Peyer's patch (tissue), 4 donors: ENCODE data around the gene PPOX. TPM values are rescaled to one million over a fixed set of nuclear protein-coding genes. Genes with fewer than 3 reads are reported as not detected.
A peak's percentile ranks its signal among the peaks of the same experiment; 100 is the strongest.

Experiments
- DNase-seq, 3 donors: peaks; one replicate each; pipeline ENCODE4 v3.0.0-alpha.2; 2017 to 2019
- H3K27ac ChIP-seq, 4 donors: fragments of 200-600 bp; sonication (generic); one replicate each; pipeline ENCODE4 v1.5.1; 2016 to 2019
- H3K27me3 ChIP-seq, 2 donors: fragments of 200-600 bp; sonication (generic); one replicate each; pipeline ENCODE4 v1.5.1; 2019
- H3K36me3 ChIP-seq, 3 donors: fragments of 200-600 bp; sonication (generic); one replicate each; pipeline ENCODE4 v1.5.1; 2016 to 2019
- H3K4me1 ChIP-seq, 4 donors: fragments of 200-600 bp; sonication (generic); one replicate each; pipeline ENCODE4 v1.5.1; 2016 to 2019
- H3K4me3 ChIP-seq, 4 donors: fragments of 200-600 bp; sonication (generic); 1 replicate in 3 of 4; 2 replicates in 1 of 4; pipeline ENCODE4 v1.5.1; 2016 to 2019; ENCODE audit warnings: mild to moderate bottlenecking in 1 of 4
- H3K9me3 ChIP-seq, 4 donors: fragments of 200-600 bp; sonication (generic); one replicate each; pipeline ENCODE4 v1.5.1; 2016 to 2019; ENCODE audit warnings: mild to moderate bottlenecking in 1 of 4
- POLR2A ChIP-seq, 2 donors: fragments of 450-650 bp; IDR thresholded peaks; one replicate each; pipeline ENCODE4 v1.5.1; 2017; ENCODE audit warnings: antibody characterized with exemption in 2 of 2, mild to moderate bottlenecking in 2 of 2, moderate library complexity in 2 of 2
- total RNA-seq, 4 donors: library from RNA; depleted of rRNA; stranded (reverse); fragments of >200 nt; gene quantifications; one replicate each; pipeline ENCODE4 v1.1.0, GENCODE V29; 2016
- TF ChIP-seq, protein P1 (sequence below), 6 experiments: fragments of 450-650 bp in 4 of 6; fragments of 200-600 bp in 2 of 6; sonication (generic) in 1 of 6; IDR thresholded peaks; one replicate each; pipeline ENCODE4 v1.5.1; 2017 to 2019; ENCODE audit warnings: antibody characterized with exemption in 6 of 6, mild to moderate bottlenecking in 3 of 6, moderate library complexity in 1 of 6

PPOX gene
- total RNA-seq, 4 donors from 2014 or later = 9.5 to 38.0 (median 20.9) TPM

DNA sequence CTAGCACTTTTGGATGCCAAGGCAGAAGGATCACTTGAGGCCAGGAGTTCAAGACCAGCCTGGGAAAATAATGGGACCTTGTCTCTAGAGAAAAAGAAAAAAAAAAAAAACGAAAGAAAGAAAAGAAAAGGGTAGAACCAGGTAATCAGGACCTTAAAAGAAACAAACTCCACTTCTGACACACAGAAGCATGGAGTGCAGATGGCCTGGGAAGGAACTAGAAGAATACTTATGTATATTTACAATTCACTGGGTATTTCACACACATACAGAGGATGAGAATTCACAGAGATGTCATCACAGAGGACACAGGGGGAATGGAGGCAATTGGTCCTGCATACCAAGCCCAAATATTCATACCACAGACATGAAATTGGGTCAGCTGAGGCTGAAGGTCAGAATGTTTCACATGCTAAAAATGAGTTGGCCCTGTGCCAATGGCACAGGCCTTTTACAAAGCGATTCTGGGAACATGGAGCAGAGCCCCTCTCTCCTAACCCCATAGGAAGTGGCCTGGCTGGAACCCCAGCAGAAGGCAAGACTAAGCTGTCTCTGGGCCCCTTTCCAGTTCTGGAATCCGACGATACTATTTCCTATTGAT lies 6.7 kb downstream of the PPOX start:
- Histone ChIP-seq H3K4me3 (no peak overlapping the region), H3K4me1 (peaks cover 3 to 26% (median 8%) of the 10 kb centered on the region in 4 donors), H3K27me3 (no peaks in the 10 kb centered on the region), H3K9me3 (no peaks in the 10 kb centered on the region), H3K27ac (peak overlapping the region in 1 of 4 donors; percentile 47), H3K36me3 (peaks cover 0 to 59% (median 0%) of the 10 kb centered on the region in 3 donors)
- no peak for DNase-seq
- TF ChIP-seq POLR2A (IDR thresholded peaks at IDR 0.05) = no peak
- TF ChIP-seq, protein P1, sequence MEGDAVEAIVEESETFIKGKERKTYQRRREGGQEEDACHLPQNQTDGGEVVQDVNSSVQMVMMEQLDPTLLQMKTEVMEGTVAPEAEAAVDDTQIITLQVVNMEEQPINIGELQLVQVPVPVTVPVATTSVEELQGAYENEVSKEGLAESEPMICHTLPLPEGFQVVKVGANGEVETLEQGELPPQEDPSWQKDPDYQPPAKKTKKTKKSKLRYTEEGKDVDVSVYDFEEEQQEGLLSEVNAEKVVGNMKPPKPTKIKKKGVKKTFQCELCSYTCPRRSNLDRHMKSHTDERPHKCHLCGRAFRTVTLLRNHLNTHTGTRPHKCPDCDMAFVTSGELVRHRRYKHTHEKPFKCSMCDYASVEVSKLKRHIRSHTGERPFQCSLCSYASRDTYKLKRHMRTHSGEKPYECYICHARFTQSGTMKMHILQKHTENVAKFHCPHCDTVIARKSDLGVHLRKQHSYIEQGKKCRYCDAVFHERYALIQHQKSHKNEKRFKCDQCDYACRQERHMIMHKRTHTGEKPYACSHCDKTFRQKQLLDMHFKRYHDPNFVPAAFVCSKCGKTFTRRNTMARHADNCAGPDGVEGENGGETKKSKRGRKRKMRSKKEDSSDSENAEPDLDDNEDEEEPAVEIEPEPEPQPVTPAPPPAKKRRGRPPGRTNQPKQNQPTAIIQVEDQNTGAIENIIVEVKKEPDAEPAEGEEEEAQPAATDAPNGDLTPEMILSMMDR (IDR thresholded peaks at IDR 0.05) = no peak

DNA sequence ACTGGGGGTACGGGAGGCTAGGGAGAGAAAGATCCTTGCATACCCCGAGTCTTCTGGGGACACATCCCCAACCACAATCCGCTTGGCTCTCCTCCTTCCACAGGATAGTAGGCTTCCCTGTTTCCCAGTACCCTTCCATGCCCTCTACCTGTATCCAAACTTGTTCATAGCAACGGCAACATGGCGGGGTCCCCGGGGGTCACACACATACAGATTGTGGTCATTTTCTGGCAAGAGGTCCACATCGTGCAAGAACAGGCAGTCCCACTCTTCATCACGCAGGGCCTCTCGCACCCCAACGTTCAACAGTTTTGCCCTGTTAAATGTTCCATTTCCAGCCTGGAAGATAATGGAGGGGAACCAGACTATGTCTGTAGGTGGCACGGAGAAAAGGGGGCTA lies 7.5 kb downstream of the PPOX start:
- Histone ChIP-seq H3K4me1 (peaks cover 3 to 26% (median 8%) of the 10 kb centered on the region in 4 donors), H3K9me3 (no peaks in the 10 kb centered on the region), H3K4me3 (no peak overlapping the region), H3K36me3 (peaks cover 0 to 59% (median 0%) of the 10 kb centered on the region in 3 donors), H3K27ac (peak overlapping the region in 2 of 4 donors; percentile 47 to 51), H3K27me3 (no peaks in the 10 kb centered on the region)
- DNase-seq = no peak
- TF ChIP-seq, protein P1 (IDR thresholded peaks at IDR 0.05) = no peak
- no peak for TF ChIP-seq POLR2A (IDR thresholded peaks at IDR 0.05)

DNA sequence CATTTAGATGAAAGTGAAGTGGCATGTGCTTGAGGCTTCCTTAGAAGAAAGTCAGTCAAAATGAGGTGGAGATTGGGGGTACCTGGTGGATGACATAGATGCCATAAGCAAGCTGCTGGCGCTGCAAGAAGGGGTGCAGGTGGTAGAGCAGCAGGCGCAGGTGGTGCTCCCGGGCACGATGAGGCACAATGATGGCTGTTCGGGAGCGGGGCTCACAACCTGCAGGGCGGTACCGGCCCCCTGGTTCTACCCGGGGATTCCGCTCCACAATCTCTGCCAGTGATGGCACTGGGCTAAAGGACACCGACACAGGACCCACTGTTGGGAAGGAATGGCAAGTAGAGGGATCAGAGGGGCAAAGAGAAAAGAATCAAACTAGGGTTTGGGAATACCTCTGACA lies 8.7 kb downstream of the PPOX start:
- Histone ChIP-seq H3K27ac (no peak overlapping the region), H3K4me1 (peaks cover 3 to 26% (median 8%) of the 10 kb centered on the region in 4 donors), H3K27me3 (no peaks in the 10 kb centered on the region), H3K36me3 (peaks cover 0 to 52% (median 0%) of the 10 kb centered on the region in 3 donors), H3K9me3 (no peaks in the 10 kb centered on the region), H3K4me3 (no peak overlapping the region)
- no peak for DNase-seq
- TF ChIP-seq, protein P1 (IDR thresholded peaks at IDR 0.05) = no peak
- no peak for TF ChIP-seq POLR2A (IDR thresholded peaks at IDR 0.05)

DNA sequence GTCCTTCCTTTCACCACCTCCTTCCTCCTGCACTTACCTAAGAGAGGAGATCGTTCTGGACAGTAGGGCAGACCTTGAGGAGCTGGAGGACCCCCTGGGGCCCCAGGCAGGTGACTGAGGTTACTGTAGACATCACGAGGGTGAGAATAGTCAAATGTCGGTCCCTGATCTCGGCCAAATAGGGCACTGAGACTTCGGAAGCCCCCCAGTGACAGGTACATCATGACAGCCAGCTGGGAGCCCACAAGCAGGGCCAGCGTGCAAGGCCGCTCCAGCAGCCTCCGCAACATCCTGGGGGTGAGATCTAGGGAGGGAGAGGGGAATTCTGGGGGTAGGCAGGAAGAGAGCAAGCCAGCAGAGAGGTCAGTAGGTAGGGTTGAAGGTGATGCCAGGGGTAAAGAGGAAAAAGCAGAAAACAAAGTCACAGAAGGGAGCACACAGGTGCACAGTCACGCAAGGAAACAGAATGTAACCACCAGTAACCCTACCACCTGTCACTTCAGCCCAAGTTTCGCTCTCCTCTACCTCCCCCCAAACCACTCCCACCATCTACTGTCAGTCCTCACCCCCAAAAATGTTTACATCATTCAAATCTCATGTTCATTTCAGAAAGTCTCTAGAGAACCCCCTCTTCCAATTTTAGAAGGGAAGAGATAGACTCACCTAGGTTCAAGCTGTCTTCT lies 9.7 kb downstream of the PPOX start:
- DNase-seq = no peak
- TF ChIP-seq, protein P1 (IDR thresholded peaks at IDR 0.05) = no peak
- no peak for TF ChIP-seq POLR2A (IDR thresholded peaks at IDR 0.05)
- Histone ChIP-seq H3K27me3 (no peaks in the 10 kb centered on the region), H3K27ac (peak overlapping the region; percentile 84 to 87 (median 86)), H3K36me3 (peaks cover 0 to 42% (median 0%) of the 10 kb centered on the region in 3 donors), H3K4me1 (peaks cover 3 to 26% (median 8%) of the 10 kb centered on the region in 4 donors), H3K9me3 (no peaks in the 10 kb centered on the region), H3K4me3 (peak overlapping the region in 3 of 4 donors; percentile 65 to 73 (median 66))

DNA sequence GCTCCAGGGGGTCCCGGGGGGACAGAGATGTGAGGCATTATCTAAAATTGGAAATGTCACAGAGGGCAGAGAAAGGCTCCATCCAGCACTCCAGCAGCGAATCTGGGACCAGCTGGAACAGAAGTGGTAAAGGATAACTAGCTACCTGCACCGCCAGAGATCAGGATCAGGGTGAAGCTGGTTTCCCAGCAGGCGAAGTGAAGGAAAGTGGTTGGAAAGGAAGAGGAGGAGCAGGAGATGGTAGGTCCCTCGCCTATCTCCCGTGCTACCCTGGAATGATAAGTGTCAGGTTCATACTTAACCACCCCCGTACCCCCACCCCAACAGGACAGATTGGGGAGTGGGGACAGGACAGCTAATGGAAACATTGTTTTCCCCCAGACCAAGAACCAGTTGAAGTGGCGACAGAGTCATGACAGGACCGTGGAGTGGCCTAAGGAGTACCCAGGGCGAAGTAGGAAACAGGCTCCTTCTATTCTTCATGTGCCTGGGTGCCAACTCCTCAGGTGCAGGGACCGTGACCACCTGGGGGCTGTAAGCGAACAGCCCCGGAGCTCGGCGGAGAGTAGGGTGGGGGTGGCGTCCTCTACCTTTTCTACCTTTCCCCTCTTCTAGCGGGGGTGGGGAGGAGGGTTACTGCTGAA lies 10.4 kb downstream of the PPOX start:
- Histone ChIP-seq H3K27ac (peak overlapping the region; percentile 84 to 87 (median 86)), H3K4me1 (peaks cover 3 to 26% (median 9%) of the 10 kb centered on the region in 4 donors), H3K27me3 (no peaks in the 10 kb centered on the region), H3K4me3 (peak overlapping the region; percentile 65 to 80 (median 70)), H3K36me3 (peaks cover 0 to 36% (median 0%) of the 10 kb centered on the region in 3 donors), H3K9me3 (no peaks in the 10 kb centered on the region)
- no peak for TF ChIP-seq POLR2A (IDR thresholded peaks at IDR 0.05)
- TF ChIP-seq, protein P1 (IDR thresholded peaks at IDR 0.05) = no peak
- no peak for DNase-seq
